Body of pancreas (tissue), 4 donors: ENCODE measurements around the gene DOP1B. TPM values are rescaled to one million over a fixed set of nuclear protein-coding genes. Genes with fewer than 3 reads are reported as not detected.

ENCODE experiments used
- ATAC-seq: fragments of 150-250 bp; one replicate; pipeline ENCODE4 v1.9.1; 2016
- DNase-seq, 4 donors: peaks; one replicate each; pipeline ENCODE4 v3.0.0-alpha.2; 2019
- H3K27ac ChIP-seq, 4 donors: fragments of 200-600 bp; sonication (generic); 1 replicate in 3 of 4; 2 replicates in 1 of 4; pipeline versions ENCODE4 v1.5.1 to v1.6.1; 2016 to 2019; ENCODE audit warnings: mild to moderate bottlenecking in 1 of 4, mixed read lengths in 1 of 4, moderate library complexity in 1 of 4
- H3K27me3 ChIP-seq, 2 donors: fragments of 200-600 bp; sonication (generic); one replicate each; pipeline ENCODE4 v1.6.0; 2016; ENCODE audit warnings: mild to moderate bottlenecking in 1 of 2
- H3K36me3 ChIP-seq, 2 donors: fragments of 200-600 bp; sonication (generic); replicated peaks in 1 of 2; 2 replicates each; pipeline ENCODE4 v1.5.1; 2016; ENCODE audit warnings: low read depth in 2 of 2; ENCODE audit not compliant: insufficient read depth in 1 of 2
- H3K4me1 ChIP-seq: fragments of 200-600 bp; sonication (generic); one replicate; pipeline ENCODE4 v1.6.0; 2016
- H3K4me3 ChIP-seq, 2 donors: fragments of 200-600 bp; sonication (generic); 1 replicate in 1 of 2; 2 replicates in 1 of 2; pipeline ENCODE4 v1.5.1; 2016 to 2019
- H3K9me3 ChIP-seq, 3 donors: fragments of 200-600 bp; sonication (generic); 1 replicate in 2 of 3; 2 replicates in 1 of 3; pipeline ENCODE4 v1.5.1; 2016
- CTCF ChIP-seq, 7 experiments: fragments of 450-650 bp in 4 of 7; fragments of 200-600 bp in 3 of 7; sonication (generic) in 3 of 7; IDR thresholded peaks; one replicate each; pipeline ENCODE4 v1.5.1; 2016 to 2019; ENCODE audit warnings: antibody characterized with exemption in 7 of 7
- POLR2A ChIP-seq, 3 donors: fragments of 450-650 bp; IDR thresholded peaks; one replicate each; pipeline ENCODE4 v1.6.1; 2016; ENCODE audit warnings: antibody characterized with exemption in 3 of 3, mild to moderate bottlenecking in 2 of 3
- WGBS, 2 donors: methylation state at CpG; one replicate each; pipeline ENCODE4 v1.1.5; 2017; 5-methylcytosine and 5-hydroxymethylcytosine counted together
- intact Hi-C: fragments of 100-400 bp; cut with DNase I; formaldehyde crosslinking; loops from one replicate; pipeline ENCODE4 v1.15.1; 2023
- total RNA-seq, 2 donors: library from RNA; depleted of rRNA; stranded (reverse); fragments of >200 nt; gene quantifications; one replicate each; pipeline ENCODE4 v1.1.0, GENCODE V29; 2016

Gene DOP1B
- total RNA-seq, 2 donors from 2014 or later: 4.6 to 15.3 TPM

- ATAC-seq (no peak), DNase-seq (no peak)
- Histone ChIP-seq H3K36me3 (no peaks in the 10 kb centered on the region), H3K4me3 (no peak overlapping the region), H3K4me1 (peaks cover 34% of the 10 kb centered on the region), H3K9me3 (no peaks in the 10 kb centered on the region), H3K27ac (no peak overlapping the region), H3K27me3 (no peaks in the 10 kb centered on the region)
- no peak for TF ChIP-seq POLR2A (IDR thresholded peaks at IDR 0.05)
- TF ChIP-seq CTCF (IDR thresholded peaks at IDR 0.05): no peak
- intact Hi-C loops: loop anchor here (5.0 kb wide), 1 partner anchor 59 kb away; no protein-coding TSS in a partner anchor
- 95 to 96% methylated on average over 5 of the region's 5 CpGs for WGBS, 2 donors
Measured at GRCh38 chr21:36205962-36206361, 49.3 kb downstream of the DOP1B start.

Other genes starting within 250 kb of the DOP1B start
- gene SETD4, start 96.3 kb upstream of the DOP1B start, total RNA-seq: 10 to 100 TPM in 1 of 2 donors, 1 to 10 TPM in 1; 9.9 to 32.3 TPM
- gene CBR1, start 86.8 kb upstream of the DOP1B start, total RNA-seq: 10 to 100 TPM; 78.8 to 80.7 TPM
- 1 to 10 TPM in 1 of 2 donors, under 1 TPM in 1; 0.52 to 1.3 TPM for gene CBR3, start 21.7 kb upstream of the DOP1B start, total RNA-seq
- gene MORC3, start 163.4 kb downstream of the DOP1B start, total RNA-seq: 10 to 100 TPM; 16.9 to 46.1 TPM
- 1 to 10 TPM; 4.2 to 6.3 TPM for gene CHAF1B, start 228.6 kb downstream of the DOP1B start, total RNA-seq